Neural cell (in vitro differentiated cells): ENCODE results near the gene CD300C. TPM values are rescaled to one million over a fixed set of nuclear protein-coding genes. Genes with fewer than 3 reads are reported as not detected.

Experiments
- H2AFZ ChIP-seq: fragments of 200-600, 300-800 bp; sonication (generic), shearing (Covaris generic); 2 replicates; pipeline ENCODE4 v1.6.0; 2014; ENCODE audit warnings: low read depth, mild to moderate bottlenecking, antibody characterized with exemption, low read length, moderate library complexity
- H3F3A ChIP-seq: fragments of 200-600 bp; shearing (Covaris generic); 2 replicates; pipeline ENCODE4 v1.6.1; 2016; ENCODE audit warnings: mild to moderate bottlenecking, moderate library complexity, mixed read lengths, antibody characterized with exemption, low read length; ENCODE audit not compliant: insufficient read depth, poor library complexity, severe bottlenecking
- H3K27ac ChIP-seq: fragments of 200-600, 300-800 bp; sonication (generic), shearing (Covaris generic); 2 replicates; pipeline ENCODE4 v1.5.1; 2014; ENCODE audit warnings: mild to moderate bottlenecking, low read length, moderate library complexity
- H3K27me3 ChIP-seq: fragments of 300-800, 200-600 bp; sonication (generic), shearing (Covaris generic); 2 replicates; pipeline ENCODE4 v1.6.0; 2014; ENCODE audit warnings: mild to moderate bottlenecking, low read depth, low read length, moderate library complexity; ENCODE audit not compliant: insufficient read depth
- H3K36me3 ChIP-seq: fragments of 300-800, 200-600 bp; sonication (generic), shearing (Covaris generic); 2 replicates; pipeline ENCODE4 v1.5.1; 2014; ENCODE audit warnings: mild to moderate bottlenecking, antibody characterized with exemption, low read length, moderate library complexity; ENCODE audit not compliant: insufficient read depth
- H3K4me2 ChIP-seq: fragments of 300-800, 200-600 bp; sonication (generic), shearing (Covaris generic); 2 replicates; pipeline ENCODE4 v1.6.0; 2014; ENCODE audit warnings: mild to moderate bottlenecking, low read length
- H3K4me3 ChIP-seq: fragments of 300-800, 200-600 bp; sonication (generic), shearing (Covaris generic); 2 replicates; pipeline ENCODE4 v1.5.1; 2014; ENCODE audit warnings: mild to moderate bottlenecking, low read length, moderate library complexity
- H3K79me2 ChIP-seq: fragments of 200-600 bp; shearing (Covaris generic); replicated peaks from 2 replicates; pipeline ENCODE4 v1.6.0; 2014; ENCODE audit warnings: mild to moderate bottlenecking, low read length, moderate library complexity; ENCODE audit not compliant: insufficient read depth
- H3K9ac ChIP-seq: fragments of 300-800, 200-600 bp; sonication (generic), shearing (Covaris generic); 2 replicates; pipeline ENCODE4 v1.6.1; 2016; ENCODE audit warnings: mild to moderate bottlenecking, low read length, mixed read lengths
- H3K9me2 ChIP-seq: fragments of 200-600 bp; shearing (Covaris generic); 2 replicates; pipeline ENCODE4 v1.6.1; 2016; ENCODE audit warnings: mild to moderate bottlenecking, low read length, mixed read lengths; ENCODE audit not compliant: insufficient read depth
- H3K9me3 ChIP-seq: fragments of 200-600, 300-800 bp; sonication (generic), shearing (Covaris generic); 2 replicates; pipeline ENCODE4 v1.6.1; 2016; ENCODE audit warnings: mild to moderate bottlenecking, mixed run types, low read length, moderate library complexity, mixed read lengths
- H4K20me1 ChIP-seq: fragments of 200-600 bp; shearing (Covaris generic); 2 replicates; pipeline ENCODE4 v1.6.1; 2016; ENCODE audit warnings: mild to moderate bottlenecking, mixed run types; ENCODE audit not compliant: insufficient read depth
- EP300 ChIP-seq: fragments of 450-650 bp; conservative IDR thresholded peaks from 2 replicates; pipeline ENCODE4 v1.6.1; 2014; ENCODE audit warnings: antibody characterized with exemption, mild to moderate bottlenecking, moderate library complexity; ENCODE audit not compliant: poor library complexity, severe bottlenecking
- EZH2 ChIP-seq: fragments of 200-600, 300-800 bp; shearing (Covaris generic), sonication (generic); IDR thresholded peaks from 2 replicates; pipeline ENCODE4 v1.6.1; 2014; ENCODE audit warnings: antibody characterized with exemption, low read length, borderline replicate concordance, mild to moderate bottlenecking; ENCODE audit not compliant: insufficient read depth, poor library complexity, severe bottlenecking
- MXI1 ChIP-seq: fragments of 450-650 bp; conservative IDR thresholded peaks from 2 replicates; pipeline ENCODE4 v1.6.1; 2014; ENCODE audit warnings: antibody characterized with exemption, mild to moderate bottlenecking; ENCODE audit not compliant: poor library complexity, severe bottlenecking
- POLR2AphosphoS5 ChIP-seq: IDR thresholded peaks from 2 replicates; pipeline ENCODE4 v1.6.1; 2012
- RAD21 ChIP-seq: fragments of 450-650 bp; conservative IDR thresholded peaks from 2 replicates; pipeline ENCODE4 v1.6.1; 2014; ENCODE audit warnings: antibody characterized with exemption, mild to moderate bottlenecking, moderate library complexity
- SMC3 ChIP-seq: fragments of 450-650 bp; conservative IDR thresholded peaks from 2 replicates; pipeline ENCODE4 v1.6.1; 2014; ENCODE audit warnings: antibody characterized with exemption, mild to moderate bottlenecking, moderate library complexity; ENCODE audit not compliant: poor library complexity
- TAF1 ChIP-seq: IDR thresholded peaks from 2 replicates; pipeline ENCODE4 v1.6.1; 2012; ENCODE audit warnings: low read depth
- polyA plus RNA-seq: library from polyadenylated mRNA; depleted of rRNA; stranded (reverse); fragments of >200 nt; gene quantifications from 2 replicates; pipeline ENCODE4 v1.2.3, GENCODE V29; 2014
- TF ChIP-seq, protein P1 (sequence below): IDR thresholded peaks from 2 replicates; pipeline ENCODE4 v1.6.1; 2012; ENCODE audit warnings: borderline replicate concordance
- TF ChIP-seq, protein P2 (sequence below): fragments of 450-650 bp; IDR thresholded peaks from 2 replicates; pipeline ENCODE4 v1.5.1; 2014; ENCODE audit warnings: antibody characterized with exemption, mild to moderate bottlenecking, moderate library complexity; ENCODE audit not compliant: poor library complexity, severe bottlenecking

The CD300C gene
- polyA plus RNA-seq, 1 donor from 2014 or later: not detected

DNA sequence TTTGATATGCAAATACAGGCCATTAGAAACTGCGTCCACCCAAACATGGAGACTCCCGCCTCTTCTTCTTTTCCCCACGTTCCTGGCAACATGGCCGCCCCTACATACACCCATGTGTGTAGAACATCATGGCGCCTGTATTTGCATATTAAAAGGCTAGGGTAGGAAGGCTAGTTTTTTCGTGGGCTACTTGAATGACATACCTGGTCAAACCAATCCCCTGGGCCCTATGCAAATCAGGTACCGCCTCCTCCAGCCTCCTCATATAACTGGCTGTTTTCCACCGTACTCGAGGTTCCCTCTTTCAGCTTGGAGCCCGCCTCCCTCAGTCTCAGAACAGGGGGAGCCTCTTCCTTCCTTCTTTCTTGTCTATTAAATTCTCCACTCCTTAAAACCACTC is 13.8 kb downstream of the CD300C start:
- TF ChIP-seq RAD21: no peak
- TF ChIP-seq MXI1: no peak
- TF ChIP-seq, protein P1, sequence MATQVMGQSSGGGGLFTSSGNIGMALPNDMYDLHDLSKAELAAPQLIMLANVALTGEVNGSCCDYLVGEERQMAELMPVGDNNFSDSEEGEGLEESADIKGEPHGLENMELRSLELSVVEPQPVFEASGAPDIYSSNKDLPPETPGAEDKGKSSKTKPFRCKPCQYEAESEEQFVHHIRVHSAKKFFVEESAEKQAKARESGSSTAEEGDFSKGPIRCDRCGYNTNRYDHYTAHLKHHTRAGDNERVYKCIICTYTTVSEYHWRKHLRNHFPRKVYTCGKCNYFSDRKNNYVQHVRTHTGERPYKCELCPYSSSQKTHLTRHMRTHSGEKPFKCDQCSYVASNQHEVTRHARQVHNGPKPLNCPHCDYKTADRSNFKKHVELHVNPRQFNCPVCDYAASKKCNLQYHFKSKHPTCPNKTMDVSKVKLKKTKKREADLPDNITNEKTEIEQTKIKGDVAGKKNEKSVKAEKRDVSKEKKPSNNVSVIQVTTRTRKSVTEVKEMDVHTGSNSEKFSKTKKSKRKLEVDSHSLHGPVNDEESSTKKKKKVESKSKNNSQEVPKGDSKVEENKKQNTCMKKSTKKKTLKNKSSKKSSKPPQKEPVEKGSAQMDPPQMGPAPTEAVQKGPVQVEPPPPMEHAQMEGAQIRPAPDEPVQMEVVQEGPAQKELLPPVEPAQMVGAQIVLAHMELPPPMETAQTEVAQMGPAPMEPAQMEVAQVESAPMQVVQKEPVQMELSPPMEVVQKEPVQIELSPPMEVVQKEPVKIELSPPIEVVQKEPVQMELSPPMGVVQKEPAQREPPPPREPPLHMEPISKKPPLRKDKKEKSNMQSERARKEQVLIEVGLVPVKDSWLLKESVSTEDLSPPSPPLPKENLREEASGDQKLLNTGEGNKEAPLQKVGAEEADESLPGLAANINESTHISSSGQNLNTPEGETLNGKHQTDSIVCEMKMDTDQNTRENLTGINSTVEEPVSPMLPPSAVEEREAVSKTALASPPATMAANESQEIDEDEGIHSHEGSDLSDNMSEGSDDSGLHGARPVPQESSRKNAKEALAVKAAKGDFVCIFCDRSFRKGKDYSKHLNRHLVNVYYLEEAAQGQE: no peak
- no peak for TF ChIP-seq TAF1
- TF ChIP-seq, protein P2, sequence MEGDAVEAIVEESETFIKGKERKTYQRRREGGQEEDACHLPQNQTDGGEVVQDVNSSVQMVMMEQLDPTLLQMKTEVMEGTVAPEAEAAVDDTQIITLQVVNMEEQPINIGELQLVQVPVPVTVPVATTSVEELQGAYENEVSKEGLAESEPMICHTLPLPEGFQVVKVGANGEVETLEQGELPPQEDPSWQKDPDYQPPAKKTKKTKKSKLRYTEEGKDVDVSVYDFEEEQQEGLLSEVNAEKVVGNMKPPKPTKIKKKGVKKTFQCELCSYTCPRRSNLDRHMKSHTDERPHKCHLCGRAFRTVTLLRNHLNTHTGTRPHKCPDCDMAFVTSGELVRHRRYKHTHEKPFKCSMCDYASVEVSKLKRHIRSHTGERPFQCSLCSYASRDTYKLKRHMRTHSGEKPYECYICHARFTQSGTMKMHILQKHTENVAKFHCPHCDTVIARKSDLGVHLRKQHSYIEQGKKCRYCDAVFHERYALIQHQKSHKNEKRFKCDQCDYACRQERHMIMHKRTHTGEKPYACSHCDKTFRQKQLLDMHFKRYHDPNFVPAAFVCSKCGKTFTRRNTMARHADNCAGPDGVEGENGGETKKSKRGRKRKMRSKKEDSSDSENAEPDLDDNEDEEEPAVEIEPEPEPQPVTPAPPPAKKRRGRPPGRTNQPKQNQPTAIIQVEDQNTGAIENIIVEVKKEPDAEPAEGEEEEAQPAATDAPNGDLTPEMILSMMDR: no peak
- no peak for TF ChIP-seq POLR2AphosphoS5
- TF ChIP-seq EZH2: no peak
- TF ChIP-seq SMC3: no peak
- TF ChIP-seq EP300: no peak
- Histone ChIP-seq H3K4me3 (no peak overlapping the region), H2AFZ (no peak overlapping the region), H3K9me2 (no peaks in the 10 kb centered on the region), H4K20me1 (no peaks in the 10 kb centered on the region), H3K9me3 (no peaks in the 10 kb centered on the region), H3K27me3 (no peaks in the 10 kb centered on the region), H3K9ac (no peak overlapping the region), H3K4me2 (no peak overlapping the region), H3K27ac (no peak overlapping the region), H3F3A (no peaks in the 10 kb centered on the region), H3K79me2 (no peaks in the 10 kb centered on the region), H3K36me3 (no peaks in the 10 kb centered on the region)

DNA sequence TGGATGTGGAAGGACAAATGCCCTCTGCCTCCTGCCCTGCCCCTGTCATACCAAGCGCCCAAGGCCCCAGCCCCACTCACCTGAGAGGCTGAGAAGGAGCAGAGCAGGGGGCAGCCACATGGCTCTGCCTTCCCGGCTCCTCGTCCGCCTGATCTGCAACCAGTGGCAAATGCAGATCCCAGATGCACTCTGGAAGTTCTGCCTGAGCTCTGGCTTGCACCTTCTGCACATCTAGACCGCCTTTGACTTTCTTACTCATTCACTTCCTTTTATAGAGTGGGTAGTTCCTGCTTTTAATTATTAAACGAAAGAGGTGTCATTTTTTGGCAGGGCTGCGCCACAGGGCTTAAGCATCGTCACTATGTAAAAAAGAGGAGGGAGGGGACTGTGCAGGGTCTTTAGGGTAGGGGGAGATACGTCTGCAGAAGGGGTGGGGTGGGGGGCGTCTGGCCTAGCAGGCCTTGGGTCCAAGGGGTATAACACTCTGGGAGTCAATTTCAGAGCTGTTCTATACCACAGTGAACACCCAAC is 14.6 kb downstream of the CD300C start, which contains the start of gene CD300LB:
Gene CD300LB, minus strand, starts transcription at position 245 of the 531 bp plus-strand sequence. Its CDS starts 125 bp downstream, at position 120.
- Histone ChIP-seq H3K9me3 (no peaks in the 10 kb centered on the region), H3K27ac (no peak within 1 kb of the TSS), H3K9me2 (no peaks in the 10 kb centered on the region), H2AFZ (no peak within 1 kb of the TSS), H3K79me2 (no peaks in the 10 kb centered on the region), H4K20me1 (no peaks in the 10 kb centered on the region), H3K4me3 (no peak within 1 kb of the TSS), H3F3A (no peaks in the 10 kb centered on the region), H3K27me3 (no peaks in the 10 kb centered on the region), H3K9ac (no peak within 1 kb of the TSS), H3K36me3 (no peaks in the 10 kb centered on the region), H3K4me2 (no peak within 1 kb of the TSS)
- TF ChIP-seq SMC3: no peak

DNA sequence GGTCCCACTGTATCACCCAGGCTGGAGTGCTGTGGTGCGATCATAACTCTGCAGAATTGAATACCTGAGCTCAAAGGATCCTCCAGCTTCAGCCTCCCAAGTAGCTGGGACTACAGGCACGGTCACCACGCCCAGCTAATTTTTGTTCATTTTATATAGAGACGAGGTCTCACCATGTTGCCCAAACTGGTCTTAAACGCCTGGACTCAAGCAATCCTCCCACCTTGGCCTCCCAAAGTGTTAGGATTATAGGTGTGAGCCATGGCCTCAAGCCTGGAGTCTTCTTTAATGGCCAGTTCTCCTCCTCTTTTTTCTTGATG is 15.1 kb downstream of the CD300C start:
- Histone ChIP-seq H3K27me3 (no peaks in the 10 kb centered on the region), H3K36me3 (no peaks in the 10 kb centered on the region), H3K4me2 (no peak overlapping the region), H3K9me3 (no peaks in the 10 kb centered on the region), H3K4me3 (no peak overlapping the region), H3K9me2 (no peaks in the 10 kb centered on the region), H4K20me1 (no peaks in the 10 kb centered on the region), H2AFZ (no peak overlapping the region), H3K27ac (no peak overlapping the region), H3F3A (no peaks in the 10 kb centered on the region), H3K79me2 (no peaks in the 10 kb centered on the region), H3K9ac (no peak overlapping the region)
- TF ChIP-seq, protein P2: no peak
- no peak for TF ChIP-seq EP300
- TF ChIP-seq MXI1: no peak
- no peak for TF ChIP-seq RAD21
- TF ChIP-seq SMC3: no peak
- no peak for TF ChIP-seq POLR2AphosphoS5
- TF ChIP-seq TAF1: no peak
- no peak for TF ChIP-seq EZH2
- TF ChIP-seq, protein P1: no peak
